Cerebellar cortex (tissue), 1 donor: ENCODE measurements around the gene KHSRP.

Source experiments
- DNase-seq: peaks from one replicate; pipeline ENCODE4 v3.0.0-alpha.2; 2015; ENCODE audit warnings: low spot score

Gene KHSRP

GRCh38 chr19:6424195-6424938 lies at the start of gene KHSRP:
KHSRP (minus strand) TSS chr19:6424811; CDS start chr19:6424701, 110 bp downstream.
- no peak for DNase-seq

GRCh38 chr19:6473647-6474046 lies 49.0 kb upstream of the KHSRP start:
- no peak for DNase-seq

GRCh38 chr19:6472713-6473112 lies 48.1 kb upstream of the KHSRP start:
- DNase-seq: no peak

GRCh38 chr19:6471076-6471475 lies 46.5 kb upstream of the KHSRP start:
- DNase-seq: no peak

GRCh38 chr19:6470173-6470572 lies 45.6 kb upstream of the KHSRP start:
- DNase-seq: no peak

- DNase-seq: no peak
Measured at GRCh38 chr19:6467384-6467783, 42.8 kb upstream of the KHSRP start.

- DNase-seq: no peak
Measured at GRCh38 chr19:6466526-6467248, 42.1 kb upstream of the KHSRP start.

GRCh38 chr19:6465663-6466062 lies 41.1 kb upstream of the KHSRP start:
- DNase-seq: no peak

- no peak for DNase-seq
Measured at GRCh38 chr19:6465006-6465405, 40.4 kb upstream of the KHSRP start.

- no peak for DNase-seq
Measured at GRCh38 chr19:6464070-6464873, 39.7 kb upstream of the KHSRP start, which contains the start of gene CRB3. CRB3 (plus strand) TSS chr19:6464271; CDS start chr19:6464702, 431 bp downstream.

GRCh38 chr19:6460099-6460884 lies 35.7 kb upstream of the KHSRP start:
- peak; percentile 99 for DNase-seq

- DNase-seq: peak; percentile 78
Measured at GRCh38 chr19:6459262-6460098, 34.9 kb upstream of the KHSRP start, which contains the start of gene SLC25A23. SLC25A23 (minus strand) TSS chr19:6459792; CDS start chr19:6459628, 164 bp downstream.

- DNase-seq: peak; percentile 23
Measured at GRCh38 chr19:6458695-6459261, 34.2 kb upstream of the KHSRP start.

- peak; percentile 12 for DNase-seq
Measured at GRCh38 chr19:6457958-6458694, 33.5 kb upstream of the KHSRP start.

GRCh38 chr19:6455924-6456323 lies 31.3 kb upstream of the KHSRP start:
- DNase-seq: no peak

- DNase-seq: no peak
Measured at GRCh38 chr19:6453951-6454565, 29.4 kb upstream of the KHSRP start.

- DNase-seq: no peak
Measured at GRCh38 chr19:6452899-6453298, 28.3 kb upstream of the KHSRP start.

GRCh38 chr19:6452223-6452614 lies 27.6 kb upstream of the KHSRP start:
- no peak for DNase-seq

- DNase-seq: no peak
Measured at GRCh38 chr19:6451583-6452222, 27.1 kb upstream of the KHSRP start.
